ENCODE measurements around the gene LY6G6C.

LY6G6C gene

GRCh38 chr6:31730631-31731086 lies 9.1 kb upstream of the LY6G6C start:
- H3K4me3 ChIP-seq (ENCODE audit: low read depth, low read length): no peak overlapping the region
- TF ChIP-seq CTCF (IDR thresholded peaks at IDR 0.05; ENCODE audit: insufficient read depth, low read depth, low read length, missing control alignments): no peak
- no peak for DNase-seq (ENCODE audit: low read depth)

GRCh38 chr6:31729979-31730630 lies 8.6 kb upstream of the LY6G6C start:
- DNase-seq (ENCODE audit: low read depth): peak; percentile 78
- no peak for TF ChIP-seq CTCF (IDR thresholded peaks at IDR 0.05; ENCODE audit: insufficient read depth, low read depth, low read length, missing control alignments)
- peak overlapping the region; percentile 49 for H3K4me3 ChIP-seq (ENCODE audit: low read depth, low read length)

GRCh38 chr6:31729515-31729978 lies 8.0 kb upstream of the LY6G6C start:
- DNase-seq (ENCODE audit: low read depth): peak; percentile 88
- H3K4me3 ChIP-seq (ENCODE audit: low read depth, low read length): peak overlapping the region; percentile 49
- peak; percentile 75 for TF ChIP-seq CTCF (IDR thresholded peaks at IDR 0.05; ENCODE audit: insufficient read depth, low read depth, low read length, missing control alignments)

- TF ChIP-seq CTCF (IDR thresholded peaks at IDR 0.05; ENCODE audit: insufficient read depth, low read depth, low read length, missing control alignments): no peak
- peak within 1 kb of the TSS; percentile 49 for H3K4me3 ChIP-seq (ENCODE audit: low read depth, low read length)
- DNase-seq (ENCODE audit: low read depth): no peak
Measured at GRCh38 chr6:31728767-31729514, 7.4 kb upstream of the LY6G6C start, which contains the start of gene DDAH2. TSS of gene DDAH2 (minus strand) at chr6:31729299. CDS start at chr6:31729161, 138 bp downstream.

- peak; percentile 83 for DNase-seq (ENCODE audit: low read depth)
- no peak for TF ChIP-seq CTCF (IDR thresholded peaks at IDR 0.05; ENCODE audit: insufficient read depth, low read depth, low read length, missing control alignments)
- H3K4me3 ChIP-seq (ENCODE audit: low read depth, low read length): no peak overlapping the region
Measured at GRCh38 chr6:31727717-31728671, 6.4 kb upstream of the LY6G6C start.

- DNase-seq (ENCODE audit: low read depth): no peak
- TF ChIP-seq CTCF (IDR thresholded peaks at IDR 0.05; ENCODE audit: insufficient read depth, low read depth, low read length, missing control alignments): no peak
- no peak overlapping the region for H3K4me3 ChIP-seq (ENCODE audit: low read depth, low read length)
Measured at GRCh38 chr6:31727034-31727716, 5.6 kb upstream of the LY6G6C start.
